Aorta (tissue), 5 donors: ENCODE data around the gene R3HCC1L. TPM values are rescaled to one million over a fixed set of nuclear protein-coding genes. Genes with fewer than 3 reads are reported as not detected.
"Not testable (repeated sequence)": the region's sequence is repeated elsewhere in the genome, so short reads cannot be mapped to it uniquely, and the experiment has no call there.

ENCODE experiments used
- ATAC-seq: fragments of 200-7000 bp; cut with Tn5 transposase; one replicate; pipeline ENCODE4 v1.9.1; 2022; ENCODE audit warnings: moderate library complexity; ENCODE audit not compliant: low FRiP score
- DNase-seq, 2 donors: peaks; one replicate each; pipeline ENCODE4 v3.0.0-alpha.2; 2020
- H3K27ac ChIP-seq, 2 donors: one replicate each; pipeline ENCODE4 v1.5.1; 2013; ENCODE audit warnings: low read length in 2 of 2, mild to moderate bottlenecking in 2 of 2, moderate library complexity in 2 of 2, control low read depth in 1 of 2, inconsistent platforms in 1 of 2, low read depth in 1 of 2
- H3K27me3 ChIP-seq, 2 donors: one replicate each; pipeline ENCODE4 v1.6.1; 2013; ENCODE audit warnings: control low read depth in 1 of 2, low read length in 1 of 2, mild to moderate bottlenecking in 1 of 2, moderate library complexity in 1 of 2; ENCODE audit not compliant: insufficient read depth in 2 of 2, control insufficient read depth in 1 of 2
- H3K36me3 ChIP-seq, 2 donors: one replicate each; pipeline ENCODE4 v1.6.1; 2013; ENCODE audit warnings: control low read depth in 1 of 2, low read length in 1 of 2, mild to moderate bottlenecking in 1 of 2; ENCODE audit not compliant: insufficient read depth in 2 of 2, control insufficient read depth in 1 of 2
- H3K4me1 ChIP-seq, 2 donors: one replicate each; pipeline ENCODE4 v1.6.1; 2013; ENCODE audit warnings: low read length in 2 of 2, control low read depth in 1 of 2, mild to moderate bottlenecking in 1 of 2, moderate library complexity in 1 of 2; ENCODE audit not compliant: insufficient read depth in 2 of 2, control insufficient read depth in 1 of 2
- H3K4me3 ChIP-seq, 2 donors: one replicate each; pipeline ENCODE4 v1.5.1; 2013; ENCODE audit warnings: low read length in 2 of 2, control low read depth in 1 of 2, mild to moderate bottlenecking in 1 of 2
- H3K9me3 ChIP-seq: one replicate; pipeline ENCODE4 v1.6.1; 2013; ENCODE audit warnings: mild to moderate bottlenecking, low read length; ENCODE audit not compliant: control insufficient read depth
- WGBS, 2 donors: extraction: QIAGEN DNeasy Blood & Tissue Kit; methylation state at CpG; one replicate each; pipeline ENCODE4 v1.1.7; 2013; 5-methylcytosine and 5-hydroxymethylcytosine counted together
- intact Hi-C, 2 donors: fragments of 100-400 bp; cut with DNase I; formaldehyde crosslinking; loops; one replicate each; pipeline versions ENCODE4 v1.14.2 to v1.15.0; 2022
- polyA plus RNA-seq, 2 donors: library from polyadenylated mRNA; stranded (reverse); fragments of 200-250 nt; gene quantifications; one replicate each; pipeline ENCODE4 v1.2.3, GENCODE V29; 2013
- total RNA-seq, 2 donors: library from RNA; stranded (reverse); fragmentation: NEBNext Ultra II Directional; extraction: Animal tissue kit (Norgen Biotek cat#: 25700); gene quantifications; one replicate each; pipeline ENCODE4 v1.2.1, GENCODE V29; 2021
- donor health status: healthy with polysubstance abuse.
- donor health status: Bipolar disorder and iron deficiency.
- donor health status: DM: no; HTN: no; CAD: no.
- donor health status: DM: no; HTN: no; CAD: no.
- donor health status: DM: yes; HTN: yes; CAD: no.

R3HCC1L gene
- total and polyA plus RNA-seq, 4 donors: 7.7 to 17.5 (median 9.8) TPM

DNA sequence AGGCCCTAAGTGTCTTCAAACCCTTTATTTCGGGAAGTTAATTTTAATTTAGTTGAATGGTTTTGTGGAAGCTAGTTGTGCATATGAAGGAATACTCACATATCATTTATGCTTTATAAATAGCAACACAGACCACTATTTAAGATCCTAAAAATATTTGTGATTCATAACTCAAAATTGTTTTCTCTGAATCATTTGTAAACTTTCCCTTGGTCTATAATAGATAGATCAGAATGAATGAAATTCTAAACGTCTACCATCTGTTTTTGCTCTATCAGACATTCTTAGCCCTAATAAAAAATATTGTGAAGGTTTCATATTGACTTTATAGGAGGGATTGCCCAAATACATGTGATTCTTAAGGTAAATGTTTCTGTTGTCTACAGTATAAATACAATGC lies 90.1 kb downstream of the R3HCC1L start:
- no peaks in the 10 kb centered on the region for H3K36me3 ChIP-seq
- H3K27me3 ChIP-seq: no peaks in the 10 kb centered on the region
- peaks cover 0 to 3% of the 10 kb centered on the region in 2 donors for H3K4me1 ChIP-seq
- ATAC-seq (no peak), DNase-seq (no peak)
- no peak overlapping the region for H3K4me3 ChIP-seq
- intact Hi-C loops: no loop called here
- 44 to 47% methylated on average over 2 of the region's 2 CpGs for WGBS, 2 donors
- H3K27ac ChIP-seq: no peak overlapping the region
- no peaks in the 10 kb centered on the region for H3K9me3 ChIP-seq

DNA sequence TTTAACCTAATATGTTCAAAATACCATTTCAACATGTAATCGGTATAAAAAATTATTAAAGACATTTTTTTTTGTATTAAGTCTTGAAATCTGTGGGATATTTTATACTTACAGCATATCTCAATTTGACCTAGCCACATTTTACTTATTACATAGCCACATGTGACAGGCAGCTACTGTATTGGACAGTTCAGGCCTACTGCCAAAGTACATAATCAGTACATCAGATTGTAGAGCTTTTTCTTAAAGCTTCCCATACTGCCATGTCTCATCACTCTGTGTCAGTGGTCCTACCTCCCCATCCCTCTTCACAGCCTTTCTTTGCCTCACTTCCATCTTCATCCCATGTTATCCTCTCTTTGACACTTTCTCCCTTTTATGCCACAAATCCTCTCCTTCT lies 90.5 kb downstream of the R3HCC1L start:
- H3K9me3 ChIP-seq: no peaks in the 10 kb centered on the region
- intact Hi-C loops: no loop called here

DNA sequence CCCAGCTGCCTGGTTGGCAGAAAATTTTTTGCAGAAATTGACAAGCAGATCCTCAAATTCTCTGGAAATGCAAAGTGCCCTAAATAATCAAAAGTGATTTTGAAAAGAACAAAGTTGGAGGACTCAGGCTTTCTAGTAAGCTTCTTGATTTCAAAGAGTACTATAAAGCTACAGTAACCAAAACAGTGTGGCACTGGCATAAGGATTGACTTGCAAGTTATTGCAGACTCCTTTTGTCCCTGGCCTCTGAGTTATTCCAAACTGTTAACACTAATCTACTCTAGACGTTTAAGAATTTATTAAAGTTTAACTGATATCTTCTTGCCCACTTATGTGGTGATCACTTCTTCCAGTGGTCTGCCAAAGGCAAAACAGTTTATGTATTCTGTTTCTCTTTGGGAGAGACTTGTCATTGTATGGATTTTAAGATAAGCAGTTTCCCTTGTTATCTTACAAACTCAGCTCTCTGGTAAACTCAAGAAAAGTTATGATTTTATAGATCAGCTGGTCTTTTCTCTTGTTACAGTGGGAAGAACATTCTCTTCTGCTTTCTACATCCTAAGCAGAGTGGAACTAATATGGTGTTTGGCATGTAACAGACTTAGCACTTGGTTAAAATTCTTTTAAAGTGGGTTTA lies 92.2 kb downstream of the R3HCC1L start:
- H3K27me3 ChIP-seq: no peaks in the 10 kb centered on the region
- 70 to 76% methylated on average over 1 of the region's 1 CpG for WGBS, 2 donors
- peaks cover 3% of the 10 kb centered on the region in 2 donors for H3K4me1 ChIP-seq
- ATAC-seq (no peak), DNase-seq (no peak)
- no peaks in the 10 kb centered on the region for H3K36me3 ChIP-seq
- H3K9me3 ChIP-seq: no peaks in the 10 kb centered on the region
- H3K4me3 ChIP-seq: no peak overlapping the region
- H3K27ac ChIP-seq: no peak overlapping the region
- intact Hi-C loops: no loop called here

More for the DNA sequence above, 90.5 kb downstream of the R3HCC1L start:
- no peak for ATAC-seq
- WGBS, 2 donors: 90 to 94% methylated on average over 1 of the region's 1 CpG
- Histone ChIP-seq H3K4me3 (no peak overlapping the region), H3K4me1 (peaks cover 0 to 3% of the 10 kb centered on the region in 2 donors), H3K27ac (no peak overlapping the region), H3K27me3 (no peaks in the 10 kb centered on the region), H3K36me3 (no peaks in the 10 kb centered on the region)
- no peak for DNase-seq

DNA sequence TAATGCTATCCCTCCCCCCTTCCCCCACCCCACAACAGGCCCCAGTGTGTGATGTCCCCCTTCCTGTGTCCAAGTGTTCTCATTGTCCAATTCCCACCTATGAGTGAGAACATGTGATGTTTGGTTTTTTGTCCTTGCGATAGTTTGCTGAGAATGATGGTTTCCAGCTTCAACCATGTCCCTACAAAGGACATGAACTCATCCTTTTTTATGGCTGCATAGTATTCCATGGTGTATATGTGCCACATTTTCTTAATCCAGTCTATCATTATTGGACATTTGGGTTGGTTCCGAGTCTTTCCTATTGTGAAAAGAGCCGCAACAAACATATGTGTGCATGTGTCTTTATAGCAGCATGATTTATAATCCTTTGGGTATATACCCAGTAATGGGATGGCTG lies 93.3 kb downstream of the R3HCC1L start:
- H3K27ac ChIP-seq, DNase-seq, H3K4me3 ChIP-seq, H3K4me1 ChIP-seq, intact Hi-C loops, H3K27me3 ChIP-seq, ATAC-seq, H3K9me3 ChIP-seq, H3K36me3 ChIP-seq: not testable (repeated sequence)
- 98 to 100% methylated on average over 3 of the region's 3 CpGs for WGBS, 2 donors

DNA sequence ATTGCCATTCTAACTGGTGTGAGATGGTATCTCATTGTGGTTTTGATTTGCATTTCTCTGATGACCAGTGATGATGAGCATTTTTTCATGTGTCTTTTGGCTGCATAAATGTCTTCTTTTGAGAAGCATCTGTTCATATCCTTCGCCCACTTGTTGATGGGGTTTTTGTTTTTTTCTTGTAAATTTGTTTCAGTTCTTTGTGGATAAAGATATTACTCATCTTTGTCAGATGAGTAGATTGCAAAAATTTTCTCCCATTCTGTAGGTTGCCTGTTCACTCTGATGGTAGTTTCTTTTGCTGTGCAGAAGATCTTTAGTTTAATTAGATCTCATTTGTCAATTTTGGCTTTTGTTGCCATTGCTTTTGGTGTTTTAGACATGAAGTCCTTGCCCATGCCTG lies 93.8 kb downstream of the R3HCC1L start:
- intact Hi-C loops, DNase-seq, H3K27me3 ChIP-seq, H3K27ac ChIP-seq, H3K9me3 ChIP-seq, H3K4me3 ChIP-seq, H3K4me1 ChIP-seq, H3K36me3 ChIP-seq, ATAC-seq: not testable (repeated sequence)
- 93 to 99% methylated on average over 1 of the region's 1 CpG for WGBS, 2 donors

DNA sequence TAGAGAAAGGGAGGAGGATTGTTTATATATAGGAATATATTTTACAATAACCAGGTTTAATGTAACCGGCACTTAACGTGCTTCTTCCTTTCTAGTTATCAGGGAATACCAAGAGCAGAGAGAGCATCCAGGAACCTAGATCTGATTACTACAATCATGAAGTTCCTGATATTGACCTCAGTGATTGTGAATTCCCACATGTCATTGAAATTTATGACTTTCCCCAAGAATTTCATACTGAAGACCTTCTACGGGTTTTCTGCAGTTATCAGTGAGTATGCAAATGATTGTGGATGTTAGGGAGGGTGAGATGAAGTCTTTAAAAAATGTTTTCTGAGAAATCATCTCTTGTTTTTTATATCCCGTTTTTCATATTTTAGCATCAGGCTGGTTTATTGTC lies 97.0 kb downstream of the R3HCC1L start:
- no peaks in the 10 kb centered on the region for H3K27me3 ChIP-seq
- ATAC-seq (no peak), DNase-seq (no peak)
- no peak overlapping the region for H3K4me3 ChIP-seq
- intact Hi-C loops: no loop called here
- H3K9me3 ChIP-seq: no peaks in the 10 kb centered on the region
- no peaks in the 10 kb centered on the region for H3K36me3 ChIP-seq
- H3K27ac ChIP-seq: no peak overlapping the region
- peaks cover 0 to 3% of the 10 kb centered on the region in 2 donors for H3K4me1 ChIP-seq
- WGBS, 2 donors: 96 to 98% methylated on average over 4 of the region's 4 CpGs

DNA sequence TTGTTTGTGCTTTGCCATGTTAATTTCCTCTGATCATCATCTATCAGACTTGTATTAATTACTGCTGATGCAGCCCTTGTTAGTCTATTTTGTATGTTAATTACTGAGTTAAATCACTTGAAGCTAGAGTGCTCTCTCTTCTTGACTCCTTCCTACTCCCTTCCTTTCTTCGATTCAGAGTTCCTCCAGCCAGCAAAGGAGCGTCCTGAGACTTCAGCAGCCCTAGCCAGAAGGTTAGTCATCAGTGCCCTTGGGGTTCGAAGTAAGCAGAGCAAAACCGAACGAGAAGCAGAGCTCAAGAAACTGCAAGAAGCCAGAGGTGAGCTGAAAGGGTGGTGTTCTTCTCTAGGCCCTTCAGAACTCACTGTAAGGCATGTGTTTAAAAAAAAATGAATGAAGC lies 101.4 kb downstream of the R3HCC1L start:
- Histone ChIP-seq H3K27me3 (no peaks in the 10 kb centered on the region), H3K9me3 (no peaks in the 10 kb centered on the region), H3K36me3 (peaks cover 0 to 1% of the 10 kb centered on the region in 2 donors), H3K27ac (no peak overlapping the region), H3K4me1 (peaks cover 0 to 3% of the 10 kb centered on the region in 2 donors), H3K4me3 (no peak overlapping the region)
- 16 to 22% methylated on average over 5 of the region's 5 CpGs for WGBS, 2 donors
- no peak for DNase-seq
- intact Hi-C loops: no loop called here
- ATAC-seq: no peak

DNA sequence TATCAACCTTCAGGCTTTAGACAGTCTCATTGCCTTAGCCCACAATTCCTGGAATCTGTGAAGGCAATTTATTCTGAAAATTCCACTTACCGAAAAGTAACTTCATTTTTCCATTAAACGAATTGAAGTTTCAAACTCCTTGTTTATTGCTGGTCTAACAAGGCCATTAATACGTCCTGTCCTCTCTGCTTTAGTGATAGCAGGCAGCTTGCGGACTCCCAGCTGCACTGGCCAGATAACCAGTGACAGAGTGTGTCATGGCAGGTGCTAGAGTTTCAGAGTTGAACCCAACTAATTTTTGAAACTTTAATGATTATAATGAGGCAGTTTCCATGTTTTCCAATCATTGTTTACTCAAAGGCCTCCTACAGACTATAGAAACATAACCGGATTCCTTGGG lies 102.4 kb downstream of the R3HCC1L start:
- H3K36me3 ChIP-seq: peaks cover 0 to 1% of the 10 kb centered on the region in 2 donors
- ATAC-seq: no peak
- DNase-seq: no peak

DNA sequence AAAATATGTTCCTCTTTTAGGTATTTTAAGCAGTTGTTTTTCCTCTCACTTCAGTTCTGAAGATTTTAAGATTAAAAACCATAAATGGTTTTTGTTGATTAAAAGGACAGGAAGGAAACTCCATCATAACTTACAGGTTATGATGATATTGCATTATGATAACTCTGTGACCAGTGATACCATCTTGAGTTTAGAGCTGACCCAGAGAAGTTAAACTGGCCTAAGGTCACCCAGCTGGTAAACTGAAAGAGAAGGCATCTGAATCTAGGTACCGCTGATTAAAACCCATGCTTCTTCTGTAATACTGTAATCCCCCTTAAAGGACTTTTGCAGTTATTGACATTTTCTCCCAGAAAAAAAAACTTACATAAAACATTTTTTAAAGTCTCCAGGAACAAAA lies 103.9 kb downstream of the R3HCC1L start:
- WGBS, 2 donors: 93 to 98% methylated on average over 1 of the region's 1 CpG
- intact Hi-C loops: no loop called here
- no peaks in the 10 kb centered on the region for H3K4me1 ChIP-seq
- no peak for ATAC-seq
- H3K27me3 ChIP-seq: no peaks in the 10 kb centered on the region
- no peak overlapping the region for H3K27ac ChIP-seq
- H3K9me3 ChIP-seq: no peaks in the 10 kb centered on the region
- no peak for DNase-seq
- peaks cover 0 to 1% of the 10 kb centered on the region in 2 donors for H3K36me3 ChIP-seq
- H3K4me3 ChIP-seq: no peak overlapping the region

More for the DNA sequence above, 102.4 kb downstream of the R3HCC1L start:
- Histone ChIP-seq H3K4me3 (no peak overlapping the region), H3K27me3 (no peaks in the 10 kb centered on the region), H3K9me3 (no peaks in the 10 kb centered on the region), H3K4me1 (no peaks in the 10 kb centered on the region), H3K27ac (no peak overlapping the region)
- intact Hi-C loops: no loop called here
- WGBS, 2 donors: 87 to 89% methylated on average over 5 of the region's 5 CpGs
